ENCODE data around the gene GNGT2.

GNGT2 gene

GRCh38 chr17:49165143-49165542, 45.2 kb downstream of the GNGT2 start:
- no peak for DNase-seq

- DNase-seq = no peak
These were observed 47.5 kb downstream of the GNGT2 start for GRCh38 chr17:49162866-49163265.

- DNase-seq = no peak
These were observed 52.6 kb downstream of the GNGT2 start for GRCh38 chr17:49157784-49158183.

GRCh38 chr17:49156256-49156655, 54.1 kb downstream of the GNGT2 start:
- no peak for DNase-seq

Measured in AML-193 (cell line).